NCI-H82 treated with DMSO at 0.1 percent for 48 hours (cell line): ENCODE results near the gene KLK13.
A peak's percentile ranks its signal among the peaks of the same experiment; 100 is the strongest.

Experiments
- DNase-seq: peaks from one replicate; lab custom pipeline; 2025; ENCODE audit not compliant: unreplicated experiment; lab: John Stamatoyannopoulos, UW

KLK13 gene

DNA sequence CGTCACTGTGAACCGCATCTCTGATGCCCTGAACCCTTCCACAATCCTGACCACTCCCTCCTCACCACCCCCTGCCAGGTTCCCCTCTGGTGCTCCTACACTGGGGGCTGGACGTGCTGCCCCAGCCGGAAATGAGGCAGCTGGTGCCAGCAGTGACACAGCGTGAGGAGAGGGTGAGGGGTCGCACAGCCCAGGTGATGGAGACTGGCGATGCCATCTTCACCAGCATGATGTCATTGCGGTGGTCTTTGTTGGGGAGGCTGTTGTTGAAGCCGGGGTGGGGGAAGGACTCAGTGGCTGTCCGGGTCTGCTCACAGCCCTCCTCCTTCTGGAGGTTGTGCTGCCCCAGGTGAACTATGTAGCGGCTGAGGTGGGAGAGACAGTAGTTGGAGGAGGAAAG is 40.9 kb downstream of the KLK13 start:
- no peak for DNase-seq

DNA sequence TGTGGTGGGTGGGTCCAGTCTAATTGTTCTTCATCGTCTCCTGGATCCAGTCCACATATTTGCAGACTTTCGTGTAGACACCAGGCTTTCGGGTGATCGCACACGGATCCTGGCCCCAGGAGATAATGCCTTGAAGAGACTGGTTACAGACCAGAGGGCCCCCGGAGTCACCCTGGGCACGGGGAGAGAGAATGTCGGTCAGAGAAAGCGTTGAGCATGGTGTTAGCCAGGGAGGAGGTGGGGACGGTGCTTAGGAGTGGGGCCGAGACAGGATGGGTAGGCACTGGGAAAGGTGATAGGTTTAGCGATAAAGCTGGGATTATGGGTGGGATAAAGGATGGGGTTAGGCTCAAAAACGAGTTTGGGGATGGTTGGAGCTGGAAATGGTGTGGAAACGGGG is 42.4 kb downstream of the KLK13 start:
- no peak for DNase-seq

- DNase-seq, result no peak
Measured at GRCh38 chr19:51020988-51021651, 43.8 kb downstream of the KLK13 start.

- DNase-seq, result no peak
Measured at GRCh38 chr19:51019544-51019925, 45.4 kb downstream of the KLK13 start, which contains the start of gene KLK10. KLK10 (minus strand) TSS chr19:51019709; CDS start chr19:51019130, 579 bp downstream.

- no peak for DNase-seq
Measured at GRCh38 chr19:51018745-51019543, 45.9 kb downstream of the KLK13 start.

DNA sequence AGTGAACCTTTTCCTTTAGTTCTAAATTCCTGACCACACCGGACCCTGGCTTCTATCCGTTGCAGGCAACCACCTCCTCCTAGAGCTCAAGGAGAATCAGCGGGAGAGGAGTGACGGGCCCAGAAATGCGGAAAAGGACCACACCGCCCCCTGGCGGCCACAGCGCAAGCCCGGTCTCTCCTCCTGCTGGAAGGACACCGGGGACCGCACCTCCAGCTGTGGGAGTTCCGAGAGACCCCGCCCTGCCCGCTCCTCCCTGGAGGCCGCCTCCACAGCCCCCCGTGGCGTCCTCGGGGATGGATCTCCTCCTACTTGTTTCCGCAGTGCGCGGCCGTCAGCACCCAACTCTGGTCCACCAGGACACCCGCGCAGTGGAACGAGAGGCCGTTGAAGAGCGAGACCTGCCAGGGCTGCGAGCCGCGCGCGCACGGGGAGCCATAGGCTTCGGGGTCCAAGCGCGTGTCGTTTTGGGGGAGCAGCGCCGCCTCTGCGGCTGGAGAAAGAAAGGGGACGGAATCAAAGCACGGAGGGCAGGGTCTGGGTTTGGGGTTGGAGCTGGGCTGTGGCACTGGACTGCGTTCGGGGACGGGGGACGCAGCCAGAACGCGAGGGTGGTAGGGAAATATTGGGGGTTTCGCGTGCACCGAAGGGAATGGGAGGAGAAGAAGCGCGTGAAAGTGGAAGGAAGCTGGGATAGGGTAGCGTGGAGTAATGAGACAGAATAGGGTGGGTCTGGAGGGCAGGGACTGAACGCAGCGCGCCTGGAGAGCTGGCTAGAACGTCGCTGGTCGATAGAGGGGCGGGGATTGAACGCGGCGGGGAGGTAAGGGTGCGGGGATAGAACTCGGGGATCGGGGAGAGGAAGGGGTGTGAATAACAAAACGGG is 47.9 kb downstream of the KLK13 start:
- peak; percentile 19 for DNase-seq

- no peak for DNase-seq
Measured at GRCh38 chr19:51015691-51016267, 49.1 kb downstream of the KLK13 start.

DNA sequence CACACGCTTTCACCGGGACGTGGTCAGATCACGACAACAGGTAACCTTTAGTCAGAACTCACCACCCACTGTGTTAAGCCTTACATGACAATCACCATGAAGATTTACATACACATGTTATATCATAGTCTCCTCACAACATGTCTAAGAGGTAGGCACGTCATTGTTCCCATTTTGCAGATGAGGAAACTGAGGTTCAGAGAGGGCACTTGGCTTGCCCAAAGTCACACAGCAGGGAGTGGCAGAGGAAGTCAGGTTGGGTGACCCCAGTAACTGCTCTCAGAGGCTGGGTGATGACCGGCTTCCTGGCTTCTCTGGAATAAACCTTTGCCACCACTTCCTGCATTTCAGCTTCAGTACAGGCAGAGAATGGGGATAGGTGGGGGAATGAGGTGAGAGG is 50.6 kb downstream of the KLK13 start:
- no peak for DNase-seq

DNA sequence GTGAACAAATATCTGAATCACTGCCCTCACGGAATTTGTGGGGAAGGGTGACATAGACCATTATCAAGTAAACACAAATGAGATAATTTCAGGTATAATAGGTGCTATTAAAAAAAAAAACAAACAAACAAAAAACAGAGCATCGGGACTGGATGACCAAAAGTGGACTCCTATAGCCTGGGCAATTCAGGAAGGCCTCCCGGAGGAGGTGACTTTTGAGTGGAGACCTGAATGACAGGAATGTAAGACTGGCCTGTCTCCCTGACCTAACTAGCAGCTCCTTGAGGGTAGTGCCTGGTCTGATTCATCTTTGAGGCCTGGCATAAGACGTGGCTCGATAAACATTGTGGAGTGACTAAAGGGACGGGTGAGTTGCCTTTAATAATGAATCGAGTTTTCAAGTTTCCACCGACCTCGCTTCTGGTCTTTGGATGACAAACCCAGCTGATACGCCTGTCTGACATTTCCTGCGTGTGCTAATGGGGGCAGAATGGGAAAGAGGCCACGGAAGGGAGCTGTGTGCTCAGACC is 52.2 kb downstream of the KLK13 start:
- no peak for DNase-seq

DNA sequence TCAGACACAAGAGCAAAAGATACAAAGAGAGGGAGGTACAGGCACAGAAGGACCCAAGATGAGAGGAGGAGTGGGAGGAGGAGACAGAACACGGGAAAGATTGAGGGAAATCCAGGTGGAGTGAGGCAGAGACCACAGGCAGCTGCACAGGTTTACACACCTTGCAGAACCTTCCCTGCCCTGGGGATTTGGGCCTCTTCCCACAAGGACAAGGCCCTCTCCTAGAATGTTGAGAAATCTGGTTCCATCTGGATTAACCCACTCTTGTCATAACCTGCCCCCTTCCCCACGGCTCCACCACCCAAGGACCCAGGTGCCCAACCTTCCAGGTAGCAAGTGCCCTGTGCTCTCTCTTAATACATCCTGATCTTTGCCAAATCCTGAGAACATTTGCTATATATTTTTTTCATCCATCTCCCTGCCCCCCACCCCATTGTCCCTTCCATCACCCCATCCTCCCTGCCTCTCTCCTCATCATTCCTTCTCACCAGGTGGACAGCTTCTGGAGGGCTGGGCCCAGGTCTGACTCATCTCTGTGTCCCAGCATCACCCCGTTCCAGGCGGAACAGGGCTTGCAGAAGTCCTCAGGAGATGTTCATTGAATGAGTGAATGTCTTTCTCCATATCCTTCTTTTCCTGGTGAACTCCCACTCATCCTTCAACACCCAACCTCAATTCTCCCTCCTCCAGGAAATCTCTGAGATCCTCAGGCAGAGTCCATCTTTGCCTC is 54.7 kb downstream of the KLK13 start:
- DNase-seq, result no peak

DNA sequence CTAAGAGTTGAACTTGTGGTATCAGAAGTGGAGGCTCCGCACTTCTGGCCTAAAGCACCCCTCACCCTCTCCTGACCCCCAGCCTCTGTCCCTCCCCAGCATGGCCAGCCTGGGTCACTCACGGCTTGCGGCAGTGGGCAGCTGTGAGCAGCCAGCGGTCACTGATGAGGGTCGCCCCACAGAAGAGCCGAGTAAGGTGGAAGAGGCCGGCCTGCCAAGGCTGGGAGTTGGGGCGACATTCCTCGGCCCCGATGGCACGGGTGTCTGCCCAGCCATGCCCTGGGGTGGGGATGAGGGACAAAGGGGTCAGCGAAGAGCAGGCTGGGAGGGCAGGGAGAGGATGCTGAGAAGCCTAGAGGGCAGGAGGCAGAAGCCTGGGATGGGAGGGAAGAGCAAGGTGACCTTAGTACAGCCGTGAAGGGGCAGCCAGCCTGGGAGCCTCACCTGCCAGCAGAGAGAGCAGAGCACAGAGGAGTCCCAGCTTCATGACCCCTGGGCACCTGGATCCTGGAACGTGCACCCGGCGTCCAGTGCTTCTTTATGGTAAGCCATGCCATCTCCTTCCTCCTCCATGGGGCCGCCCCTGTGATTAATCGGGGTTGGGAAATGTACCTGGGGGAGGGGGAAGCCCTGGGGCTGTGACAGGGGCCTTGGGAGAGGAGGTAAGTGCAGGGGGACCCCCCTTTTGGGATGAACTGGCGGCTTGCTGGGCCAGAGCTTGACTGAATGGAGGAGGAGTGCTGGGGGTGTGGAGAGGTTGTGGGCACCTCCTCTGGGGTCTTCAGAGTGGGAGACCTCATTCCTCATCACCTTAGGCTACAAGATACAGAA is 55.6 kb downstream of the KLK13 start:
- no peak for DNase-seq

DNA sequence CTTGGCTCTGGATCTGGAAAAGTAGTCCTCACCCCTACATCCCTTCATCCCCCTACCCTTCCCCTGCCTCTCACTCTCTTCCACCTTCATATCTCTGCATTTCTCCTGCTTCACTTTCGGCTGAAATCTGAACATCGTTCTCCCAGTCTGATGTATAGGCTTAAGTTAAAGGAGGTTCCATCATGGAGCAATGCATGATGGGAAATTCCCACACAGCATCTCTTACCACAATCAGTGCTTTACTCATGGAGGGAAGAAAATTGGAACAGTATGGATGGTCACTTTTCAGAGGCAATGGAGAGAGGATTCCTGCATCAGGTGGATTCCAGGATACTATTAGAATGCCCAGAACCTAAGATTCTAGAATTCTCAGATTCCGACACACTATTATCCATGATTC is 57.4 kb downstream of the KLK13 start:
- no peak for DNase-seq

DNA sequence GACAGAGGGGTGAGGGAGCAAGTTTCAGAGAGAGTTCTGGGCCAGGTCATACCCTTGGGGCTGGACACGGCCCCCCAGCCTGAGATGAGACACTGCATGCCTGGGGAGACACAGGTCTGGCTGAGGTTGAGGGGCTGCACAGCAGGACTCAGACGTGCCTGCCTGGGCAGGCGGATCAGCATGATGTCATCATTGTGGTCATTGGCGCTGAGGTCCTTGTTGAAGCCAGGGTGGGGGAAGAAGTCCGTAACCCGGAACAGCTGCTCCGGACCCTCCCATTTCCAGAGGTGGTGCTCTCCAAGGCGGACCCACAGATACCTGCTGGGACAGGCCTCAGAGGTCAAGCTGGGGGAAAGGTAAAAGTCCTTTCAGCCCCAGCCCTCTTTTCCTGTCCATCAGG is 58.5 kb downstream of the KLK13 start:
- no peak for DNase-seq
